ENCODE measurements around the gene ANHX.
"Not testable (repeated sequence)": the region's sequence is repeated elsewhere in the genome, so short reads cannot be mapped to it uniquely, and the experiment has no call there.

Gene ANHX

DNA sequence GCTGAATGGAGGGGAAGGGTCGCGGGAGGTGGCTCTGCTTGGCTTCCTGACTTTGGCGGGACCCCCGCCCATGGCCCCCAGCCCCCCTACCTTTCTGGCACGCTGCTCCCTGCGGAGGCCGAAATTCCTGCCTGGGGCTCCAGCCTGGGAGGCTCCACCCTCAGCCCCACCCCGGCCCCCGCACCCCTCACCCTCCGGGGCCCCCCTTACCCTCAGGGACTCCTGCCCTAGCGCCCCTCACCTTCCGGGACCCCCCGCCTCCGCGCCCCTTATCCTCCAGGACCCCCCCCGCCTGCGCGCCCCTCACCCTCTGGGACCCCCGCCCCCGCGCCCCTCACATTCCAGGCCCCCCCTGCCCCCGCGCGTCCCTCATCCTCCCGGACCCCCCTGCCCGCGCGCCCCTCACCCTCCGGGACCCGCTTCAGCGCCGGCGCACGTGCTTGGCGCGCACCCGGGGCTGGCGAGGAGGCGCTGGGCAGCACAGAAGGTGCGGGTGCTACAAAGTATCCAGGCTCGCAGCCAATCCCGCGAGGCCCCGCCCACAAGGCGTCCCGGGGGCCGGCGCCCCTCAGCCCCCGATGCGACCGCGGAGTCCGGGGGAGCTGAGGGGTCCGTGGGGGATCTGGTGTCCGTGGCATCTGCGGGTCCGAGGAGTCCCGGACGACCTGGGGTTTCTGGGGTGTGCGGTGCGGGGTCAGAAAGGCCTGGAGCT lies at the start of gene ANHX:
Gene ANHX (minus strand): TSS at position 477 of the 712 bp plus-strand sequence. CDS start 1,521 bp downstream, outside the sequence.
- no peaks in the 10 kb centered on the region for H3K4me1 ChIP-seq (ENCODE audit: control insufficient read depth, insufficient read depth, low read length)
- H3K36me3 ChIP-seq (ENCODE audit: control insufficient read depth, insufficient read depth, low read length), result no peaks in the 10 kb centered on the region
- H3K27ac ChIP-seq (ENCODE audit: low read length), result no peak within 1 kb of the TSS
- WGBS (ENCODE audit: insufficient coverage, insufficient read length), result no CpG with 5 or more reads among the region's 61 CpGs
- no peaks in the 10 kb centered on the region for H3K27me3 ChIP-seq (ENCODE audit: control insufficient read depth, insufficient read depth, low read length)
- no peak for DNase-seq (ENCODE audit: low read depth, low spot score)
- H3K4me3 ChIP-seq (ENCODE audit: low read length), result no peak within 1 kb of the TSS
- peaks cover 30% of the 10 kb centered on the region for H3K9me3 ChIP-seq (ENCODE audit: control insufficient read depth, insufficient read depth, low read length)

GRCh38 chr12:133264668-133265067 lies 29.0 kb upstream of the ANHX start:
- H3K4me3 ChIP-seq (ENCODE audit: low read length); H3K9me3 ChIP-seq (ENCODE audit: control insufficient read depth, insufficient read depth, low read length); DNase-seq (ENCODE audit: low read depth, low spot score); H3K27ac ChIP-seq (ENCODE audit: low read length); H3K4me1 ChIP-seq (ENCODE audit: control insufficient read depth, insufficient read depth, low read length); H3K27me3 ChIP-seq (ENCODE audit: control insufficient read depth, insufficient read depth, low read length); H3K36me3 ChIP-seq (ENCODE audit: control insufficient read depth, insufficient read depth, low read length): not testable (repeated sequence)
- no CpG with 5 or more reads among the region's 11 CpGs for WGBS (ENCODE audit: insufficient coverage, insufficient read length)

DNA sequence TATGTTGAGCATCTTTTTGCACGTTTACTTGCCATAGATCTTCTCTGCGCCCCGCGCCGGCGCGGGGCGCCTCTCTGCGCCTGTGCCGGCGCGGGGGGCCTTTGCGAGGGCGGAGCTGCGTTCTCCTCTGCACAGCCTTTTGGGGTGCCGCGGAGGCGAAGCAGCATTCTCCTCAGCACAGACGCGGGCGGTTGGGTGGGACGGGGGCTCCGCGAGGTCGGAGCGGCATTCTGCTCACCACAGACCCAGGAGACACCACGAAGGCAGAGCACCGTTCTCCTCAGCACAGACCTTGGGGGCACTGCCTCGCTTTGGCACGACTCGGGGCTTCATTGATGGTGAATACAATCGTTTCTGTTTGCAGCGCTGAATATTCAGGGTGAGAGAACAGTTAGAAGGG lies 28.5 kb upstream of the ANHX start:
- no peak for DNase-seq (ENCODE audit: low read depth, low spot score)
- WGBS (ENCODE audit: insufficient coverage, insufficient read length), result no CpG with 5 or more reads among the region's 33 CpGs
- Histone ChIP-seq H3K27me3 (ENCODE audit: control insufficient read depth, insufficient read depth, low read length) (no peaks in the 10 kb centered on the region), H3K36me3 (ENCODE audit: control insufficient read depth, insufficient read depth, low read length) (no peaks in the 10 kb centered on the region), H3K9me3 (ENCODE audit: control insufficient read depth, insufficient read depth, low read length) (no peaks in the 10 kb centered on the region; the same call in 1 of the 2 replicates), H3K4me1 (ENCODE audit: control insufficient read depth, insufficient read depth, low read length) (no peaks in the 10 kb centered on the region), H3K27ac (ENCODE audit: low read length) (no peak overlapping the region), H3K4me3 (ENCODE audit: low read length) (no peak overlapping the region)

GRCh38 chr12:133256321-133256720 lies 20.6 kb upstream of the ANHX start:
- no peaks in the 10 kb centered on the region for H3K36me3 ChIP-seq (ENCODE audit: control insufficient read depth, insufficient read depth, low read length)

GRCh38 chr12:133255833-133256232 lies 20.2 kb upstream of the ANHX start:
- not testable (repeated sequence) for DNase-seq (ENCODE audit: low read depth, low spot score); H3K9me3 ChIP-seq (ENCODE audit: control insufficient read depth, insufficient read depth, low read length); H3K27me3 ChIP-seq (ENCODE audit: control insufficient read depth, insufficient read depth, low read length); H3K4me1 ChIP-seq (ENCODE audit: control insufficient read depth, insufficient read depth, low read length); H3K4me3 ChIP-seq (ENCODE audit: low read length); H3K27ac ChIP-seq (ENCODE audit: low read length); H3K36me3 ChIP-seq (ENCODE audit: control insufficient read depth, insufficient read depth, low read length)
- no CpG with 5 or more reads among the region's 1 CpG for WGBS (ENCODE audit: insufficient coverage, insufficient read length)

More at GRCh38 chr12:133256321-133256720, 20.6 kb upstream of the ANHX start:
- no peak overlapping the region for H3K4me3 ChIP-seq (ENCODE audit: low read length)
- DNase-seq (ENCODE audit: low read depth, low spot score), result no peak
- H3K9me3 ChIP-seq (ENCODE audit: control insufficient read depth, insufficient read depth, low read length), result peaks cover 3% of the 10 kb centered on the region
- WGBS (ENCODE audit: insufficient coverage, insufficient read length), result no CpG with 5 or more reads among the region's 1 CpG
- H3K27ac ChIP-seq (ENCODE audit: low read length), result no peak overlapping the region
- no peaks in the 10 kb centered on the region for H3K4me1 ChIP-seq (ENCODE audit: control insufficient read depth, insufficient read depth, low read length)
- no peaks in the 10 kb centered on the region for H3K27me3 ChIP-seq (ENCODE audit: control insufficient read depth, insufficient read depth, low read length)

- no peak overlapping the region for H3K27ac ChIP-seq (ENCODE audit: low read length)
- H3K4me1 ChIP-seq (ENCODE audit: control insufficient read depth, insufficient read depth, low read length), result no peaks in the 10 kb centered on the region
- DNase-seq (ENCODE audit: low read depth, low spot score), result no peak
- no CpG with 5 or more reads among the region's 6 CpGs for WGBS (ENCODE audit: insufficient coverage, insufficient read length)
- H3K36me3 ChIP-seq (ENCODE audit: control insufficient read depth, insufficient read depth, low read length), result no peaks in the 10 kb centered on the region
- H3K4me3 ChIP-seq (ENCODE audit: low read length), result no peak overlapping the region
- peaks cover 3% of the 10 kb centered on the region; the same call in 1 of the 2 replicates for H3K9me3 ChIP-seq (ENCODE audit: control insufficient read depth, insufficient read depth, low read length)
- no peaks in the 10 kb centered on the region for H3K27me3 ChIP-seq (ENCODE audit: control insufficient read depth, insufficient read depth, low read length)
Measured at GRCh38 chr12:133251732-133252131, 16.1 kb upstream of the ANHX start.

GRCh38 chr12:133236556-133236955 lies 879 bp upstream of the ANHX start:
- no peak overlapping the region for H3K27ac ChIP-seq (ENCODE audit: low read length)
- no peaks in the 10 kb centered on the region for H3K4me1 ChIP-seq (ENCODE audit: control insufficient read depth, insufficient read depth, low read length)
- peaks cover 23% of the 10 kb centered on the region for H3K9me3 ChIP-seq (ENCODE audit: control insufficient read depth, insufficient read depth, low read length)

DNA sequence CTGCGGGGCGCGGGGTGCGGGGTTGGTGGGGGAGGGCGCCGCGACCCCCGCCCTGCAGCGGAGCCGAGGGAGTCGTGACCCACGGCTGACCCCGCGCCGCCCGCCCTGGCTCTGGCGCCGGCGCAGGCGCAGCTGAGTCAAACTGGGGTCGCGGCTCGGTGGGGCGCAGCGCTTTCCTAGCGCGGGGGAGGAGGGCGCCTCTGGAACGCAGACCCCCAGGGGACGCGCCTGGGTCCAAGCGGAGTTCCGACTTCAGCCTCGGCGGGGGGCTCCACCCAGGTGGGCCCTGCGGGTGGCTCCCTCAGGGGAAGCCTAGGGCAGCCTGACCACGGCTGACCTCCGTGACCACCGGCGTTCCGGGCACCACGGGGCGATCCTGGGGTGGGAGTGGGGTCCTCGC lies 467 bp upstream of the ANHX start:
- H3K36me3 ChIP-seq (ENCODE audit: control insufficient read depth, insufficient read depth, low read length), result no peaks in the 10 kb centered on the region
- WGBS (ENCODE audit: insufficient coverage, insufficient read length), result no CpG with 5 or more reads among the region's 44 CpGs
- H3K27ac ChIP-seq (ENCODE audit: low read length), result no peak overlapping the region
- no peaks in the 10 kb centered on the region for H3K27me3 ChIP-seq (ENCODE audit: control insufficient read depth, insufficient read depth, low read length)
- peaks cover 26% of the 10 kb centered on the region for H3K9me3 ChIP-seq (ENCODE audit: control insufficient read depth, insufficient read depth, low read length)
- no peak overlapping the region for H3K4me3 ChIP-seq (ENCODE audit: low read length)
- DNase-seq (ENCODE audit: low read depth, low spot score), result no peak
- H3K4me1 ChIP-seq (ENCODE audit: control insufficient read depth, insufficient read depth, low read length), result no peaks in the 10 kb centered on the region

More at GRCh38 chr12:133236556-133236955, 879 bp upstream of the ANHX start:
- no peak overlapping the region for H3K4me3 ChIP-seq (ENCODE audit: low read length)
- no peaks in the 10 kb centered on the region for H3K36me3 ChIP-seq (ENCODE audit: control insufficient read depth, insufficient read depth, low read length)
- no peaks in the 10 kb centered on the region for H3K27me3 ChIP-seq (ENCODE audit: control insufficient read depth, insufficient read depth, low read length)
- no CpG with 5 or more reads among the region's 12 CpGs for WGBS (ENCODE audit: insufficient coverage, insufficient read length)
- no peak for DNase-seq (ENCODE audit: low read depth, low spot score)

GRCh38 chr12:133234971-133235370 lies 706 bp downstream of the ANHX start:
- Histone ChIP-seq H3K4me3 (ENCODE audit: low read length) (no peak overlapping the region), H3K9me3 (ENCODE audit: control insufficient read depth, insufficient read depth, low read length) (peaks cover 27% of the 10 kb centered on the region), H3K27ac (ENCODE audit: low read length) (no peak overlapping the region), H3K36me3 (ENCODE audit: control insufficient read depth, insufficient read depth, low read length) (no peaks in the 10 kb centered on the region), H3K4me1 (ENCODE audit: control insufficient read depth, insufficient read depth, low read length) (no peaks in the 10 kb centered on the region), H3K27me3 (ENCODE audit: control insufficient read depth, insufficient read depth, low read length) (no peaks in the 10 kb centered on the region)
- DNase-seq (ENCODE audit: low read depth, low spot score), result no peak
- WGBS (ENCODE audit: insufficient coverage, insufficient read length), result no CpG with 5 or more reads among the region's 20 CpGs

GRCh38 chr12:133233993-133234564 lies 1.6 kb downstream of the ANHX start:
- no peak overlapping the region for H3K27ac ChIP-seq (ENCODE audit: low read length)
- DNase-seq (ENCODE audit: low read depth, low spot score), result no peak
- H3K4me3 ChIP-seq (ENCODE audit: low read length), result no peak overlapping the region
- H3K36me3 ChIP-seq (ENCODE audit: control insufficient read depth, insufficient read depth, low read length), result no peaks in the 10 kb centered on the region
- H3K27me3 ChIP-seq (ENCODE audit: control insufficient read depth, insufficient read depth, low read length), result no peaks in the 10 kb centered on the region
- no peaks in the 10 kb centered on the region for H3K4me1 ChIP-seq (ENCODE audit: control insufficient read depth, insufficient read depth, low read length)
- H3K9me3 ChIP-seq (ENCODE audit: control insufficient read depth, insufficient read depth, low read length), result peaks cover 29% of the 10 kb centered on the region
- WGBS (ENCODE audit: insufficient coverage, insufficient read length), result no CpG with 5 or more reads among the region's 18 CpGs

DNA sequence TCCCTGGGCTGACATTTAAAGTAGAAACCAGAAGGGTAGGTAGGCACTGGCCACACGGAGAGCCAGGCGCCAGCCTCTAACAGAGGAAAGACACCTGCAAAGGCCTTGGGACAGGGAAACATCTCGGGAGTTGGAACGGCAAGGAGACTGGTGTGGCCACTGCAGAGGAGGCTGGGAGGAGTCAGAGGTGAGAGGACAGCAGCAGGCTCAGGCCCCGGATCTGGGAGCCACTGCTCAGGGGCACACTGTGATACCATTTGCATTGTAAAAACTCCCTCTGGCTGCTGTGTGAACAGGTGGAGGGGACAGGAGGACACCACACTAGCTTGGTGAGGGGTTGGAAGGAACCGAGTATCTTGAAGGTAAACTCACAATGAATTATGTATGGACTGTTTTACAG lies 2.7 kb downstream of the ANHX start:
- Histone ChIP-seq H3K9me3 (ENCODE audit: control insufficient read depth, insufficient read depth, low read length) (peaks cover 34% of the 10 kb centered on the region), H3K4me1 (ENCODE audit: control insufficient read depth, insufficient read depth, low read length) (no peaks in the 10 kb centered on the region), H3K27ac (ENCODE audit: low read length) (no peak overlapping the region), H3K36me3 (ENCODE audit: control insufficient read depth, insufficient read depth, low read length) (no peaks in the 10 kb centered on the region), H3K4me3 (ENCODE audit: low read length) (no peak overlapping the region), H3K27me3 (ENCODE audit: control insufficient read depth, insufficient read depth, low read length) (no peaks in the 10 kb centered on the region)
- no CpG with 5 or more reads among the region's 6 CpGs for WGBS (ENCODE audit: insufficient coverage, insufficient read length)
- no peak for DNase-seq (ENCODE audit: low read depth, low spot score)
